IMR-90 (cell line): ENCODE results near the gene GPR158. TPM values are rescaled to one million over a fixed set of nuclear protein-coding genes. Genes with fewer than 3 reads are reported as not detected.

Experiments used
- ATAC-seq: fragments of 200-7000 bp; cut with Tn5 transposase; 2 replicates; pipeline ENCODE4 v1.9.1; 2020; ENCODE audit warnings: low read depth, mild to moderate bottlenecking, moderate library complexity
- BruUV-seq: library from RNA; stranded (reverse); fragments of 400-500 nt; replicated peaks from 2 replicates; lab custom pipeline; 2021; lab: Mats Ljungman, UMichigan
- CTCF ChIA-PET: fragments of 300-600 bp; formaldehyde crosslinking; extraction: SDS; loops from one replicate; lab custom pipeline; 2021; ENCODE audit warnings: antibody characterized with exemption; lab: Yijun Ruan, JAX
- POLR2A ChIA-PET: fragments of 300-600 bp; sonication (Branson Sonifier 250); formaldehyde crosslinking; loops from one replicate; lab custom pipeline; 2022; ENCODE audit warnings: antibody characterized with exemption; ENCODE audit not compliant: unreplicated experiment; lab: Charles Lee
- DNase-seq: peaks from one replicate; pipeline ENCODE4 v3.0.0; 2013
- H2AFZ ChIP-seq: replicated peaks from 2 replicates; pipeline ENCODE3; 2013; ENCODE audit warnings: low read length, mild to moderate bottlenecking; ENCODE audit not compliant: poor library complexity
- H2AK5ac ChIP-seq: 2 replicates; pipeline ENCODE4 v1.6.1; 2013; ENCODE audit warnings: low read depth, low read length, inconsistent platforms
- H2AK9ac ChIP-seq: replicated peaks from 2 replicates; pipeline ENCODE3; 2013; ENCODE audit warnings: mild to moderate bottlenecking, low read depth, low read length, moderate library complexity; ENCODE audit not compliant: poor library complexity
- H2BK120ac ChIP-seq: 2 replicates; pipeline ENCODE4 v1.6.1; 2013; ENCODE audit warnings: low read depth, low read length, inconsistent platforms
- H2BK15ac ChIP-seq: 3 replicates; pipeline ENCODE4 v1.6.1; 2013; ENCODE audit warnings: low read depth, low read length, inconsistent platforms
- H2BK20ac ChIP-seq: 2 replicates; pipeline ENCODE4 v1.6.1; 2013; ENCODE audit warnings: low read depth, mild to moderate bottlenecking, inconsistent platforms, low read length, moderate library complexity
- H2BK5ac ChIP-seq: 2 replicates; pipeline ENCODE4 v1.6.1; 2013; ENCODE audit warnings: mild to moderate bottlenecking, low read depth, low read length, inconsistent platforms; ENCODE audit not compliant: poor library complexity, severe bottlenecking
- H3K14ac ChIP-seq: replicated peaks from 2 replicates; pipeline ENCODE4 v1.6.1; 2013; ENCODE audit warnings: low read depth, low read length, inconsistent platforms
- H3K18ac ChIP-seq: 2 replicates; pipeline ENCODE4 v1.6.1; 2013; ENCODE audit warnings: low read depth, low read length, control low read depth
- H3K23ac ChIP-seq: 2 replicates; pipeline ENCODE4 v1.6.1; 2013; ENCODE audit warnings: low read depth, low read length, inconsistent platforms
- H3K27ac ChIP-seq: 2 replicates; pipeline ENCODE4 v1.5.1; 2013; ENCODE audit warnings: mild to moderate bottlenecking, control low read depth, low read length; ENCODE audit not compliant: insufficient read depth
- H3K27me3 ChIP-seq: 2 replicates; pipeline ENCODE4 v1.6.1; 2013; ENCODE audit warnings: low read length; ENCODE audit not compliant: control insufficient read depth, insufficient read depth
- H3K36me3 ChIP-seq: 2 replicates; pipeline ENCODE4 v1.6.1; 2013; ENCODE audit warnings: low read length, mixed read lengths; ENCODE audit not compliant: control insufficient read depth, insufficient read depth
- H3K4ac ChIP-seq: 2 replicates; pipeline ENCODE4 v1.6.1; 2013; ENCODE audit warnings: low read depth, low read length, inconsistent platforms
- H3K4me1 ChIP-seq: 2 replicates; pipeline ENCODE4 v1.6.1; 2013; ENCODE audit warnings: low read length, mixed read lengths; ENCODE audit not compliant: control insufficient read depth, insufficient read depth
- H3K4me2 ChIP-seq: 2 replicates; pipeline ENCODE4 v1.6.1; 2013; ENCODE audit warnings: low read depth, mild to moderate bottlenecking, control low read depth, low read length, moderate library complexity
- H3K4me3 ChIP-seq: 2 replicates; pipeline ENCODE4 v1.5.1; 2013; ENCODE audit warnings: low read depth, mild to moderate bottlenecking, control low read depth, low read length, moderate library complexity; ENCODE audit not compliant: insufficient read depth
- H3K56ac ChIP-seq: 2 replicates; pipeline ENCODE4 v1.6.1; 2013; ENCODE audit warnings: low read length, inconsistent platforms; ENCODE audit not compliant: insufficient read depth; ENCODE audit errors: extremely low read depth
- H3K79me1 ChIP-seq, 2 experiments: 2 replicates each; pipeline ENCODE4 v1.6.1; 2013; ENCODE audit warnings: low read length in 2 of 2, inconsistent platforms in 1 of 2, low read depth in 1 of 2
- H3K9ac ChIP-seq: 2 replicates; pipeline ENCODE4 v1.6.1; 2013; ENCODE audit warnings: low read depth, low read length, control low read depth
- H3K9me1 ChIP-seq: 2 replicates; pipeline ENCODE4 v1.6.1; 2013; ENCODE audit warnings: low read length, inconsistent platforms; ENCODE audit not compliant: insufficient read depth
- H3K9me3 ChIP-seq: 2 replicates; pipeline ENCODE4 v1.6.1; 2013; ENCODE audit warnings: low read length; ENCODE audit not compliant: control insufficient read depth, insufficient read depth
- H4K20me1 ChIP-seq: 2 replicates; pipeline ENCODE4 v1.6.1; 2013; ENCODE audit warnings: low read length, inconsistent platforms; ENCODE audit not compliant: insufficient read depth
- H4K5ac ChIP-seq: 2 replicates; pipeline ENCODE4 v1.6.1; 2013; ENCODE audit warnings: mild to moderate bottlenecking, low read depth, low read length, control low read depth
- H4K8ac ChIP-seq, 2 experiments: 2 replicates each; pipeline ENCODE4 v1.6.1; 2013; ENCODE audit warnings: low read depth in 2 of 2, low read length in 2 of 2, control low read depth in 1 of 2, inconsistent platforms in 1 of 2
- H4K91ac ChIP-seq: 2 replicates; pipeline ENCODE4 v1.6.1; 2013; ENCODE audit warnings: low read depth, low read length, inconsistent platforms; ENCODE audit not compliant: insufficient read depth
- CEBPB ChIP-seq: IDR thresholded peaks from 2 replicates; pipeline ENCODE4 v1.6.1; 2012; ENCODE audit warnings: low read depth, low read length, improper control_type of control experiment
- CTCF ChIP-seq: conservative IDR thresholded peaks from 2 replicates; pipeline ENCODE4 v1.5.1; 2012; ENCODE audit warnings: mild to moderate bottlenecking, low read depth, low read length, improper control_type of control experiment
- ELK1 ChIP-seq: fragments of 150-350 bp; IDR thresholded peaks from 2 replicates; pipeline ENCODE4 v1.6.1; 2016; ENCODE audit warnings: low read depth, mild to moderate bottlenecking, low read length, moderate library complexity, borderline replicate concordance
- MAFK ChIP-seq: IDR thresholded peaks from 2 replicates; pipeline ENCODE4 v1.6.1; 2012; ENCODE audit warnings: low read depth, low read length, improper control_type of control experiment
- MAZ ChIP-seq: IDR thresholded peaks from 2 replicates; pipeline ENCODE4 v1.6.1; 2012; ENCODE audit warnings: low read depth, mild to moderate bottlenecking, low read length, improper control_type of control experiment, moderate library complexity, borderline replicate concordance
- MXI1 ChIP-seq: IDR thresholded peaks from 2 replicates; pipeline ENCODE4 v1.6.1; 2012; ENCODE audit warnings: low read depth, mild to moderate bottlenecking, low read length, moderate library complexity, borderline replicate concordance
- NFE2L2 ChIP-seq: fragments of 150-350 bp; IDR thresholded peaks from 2 replicates; pipeline ENCODE4 v1.6.1; 2016; ENCODE audit warnings: low read depth, mild to moderate bottlenecking, low read length
- POLR2A ChIP-seq: IDR thresholded peaks from 2 replicates; pipeline ENCODE4 v1.6.1; 2012; ENCODE audit warnings: mild to moderate bottlenecking, low read depth, low read length
- RAD21 ChIP-seq: IDR thresholded peaks from 2 replicates; pipeline ENCODE4 v1.6.1; 2012; ENCODE audit warnings: low read length, improper control_type of control experiment
- RFX5 ChIP-seq: IDR thresholded peaks from 2 replicates; pipeline ENCODE4 v1.8.0; 2012; ENCODE audit warnings: low read depth, mild to moderate bottlenecking, low read length, moderate library complexity
- SMC3 ChIP-seq: fragments of 150-350 bp; IDR thresholded peaks from 2 replicates; pipeline ENCODE4 v1.6.1; 2016; ENCODE audit warnings: low read depth, mild to moderate bottlenecking, antibody characterized with exemption, low read length, moderate library complexity
- WGBS, 2 experiments: methylation state at CpG; one replicate each; pipeline versions ENCODE4 v1.1.5 to v1.1.7; 2013; ENCODE audit warnings: missing lambda C conversion rate in 2 of 2; ENCODE audit not compliant: insufficient read length in 1 of 2; ENCODE audit errors: extremely low coverage in 2 of 2; 5-methylcytosine and 5-hydroxymethylcytosine counted together
- dilution Hi-C: fragments of 300-500 bp; cut with HindIII; formaldehyde crosslinking; loops from one replicate; pipeline ENCODE4 v1.14.3; 2018; ENCODE audit warnings: low sequenced_read_pairs; ENCODE audit not compliant: unreplicated experiment
- in situ Hi-C: fragments of 300-500 bp; cut with MboI; formaldehyde crosslinking; loops from 3 replicates; pipeline ENCODE4 v1.14.3; 2019; ENCODE audit warnings: low sequenced_read_pairs, inconsistent platforms, mixed read lengths
- intact Hi-C: fragments of 100-400 bp; cut with micrococcal nuclease; formaldehyde crosslinking; loops from 2 replicates; pipeline ENCODE4 v1.10.0; 2022
- polyA plus RNA-seq, 3 experiments: library from polyadenylated mRNA; depleted of rRNA; stranded (reverse); fragments of >200 nt; gene quantifications; 2 replicates each; pipeline ENCODE4 v1.2.3, GENCODE V29; 2012; ENCODE audit warnings: low replicate concordance in 1 of 3
- total RNA-seq: library from RNA; depleted of rRNA; stranded (reverse); fragments of >200 nt; gene quantifications from 2 replicates; pipeline ENCODE4 v1.2.3, GENCODE V29; 2012
- TF ChIP-seq, protein P1 (sequence below): fragments of 150-350 bp; IDR thresholded peaks from 2 replicates; pipeline ENCODE4 v1.6.1; 2017; ENCODE audit warnings: mild to moderate bottlenecking, antibody characterized with exemption, low read length, low read depth

The GPR158 gene
- total and polyA plus RNA-seq, 2 of the 4 experiments (the other 2 are of a cell fraction) = not detected

DNA sequence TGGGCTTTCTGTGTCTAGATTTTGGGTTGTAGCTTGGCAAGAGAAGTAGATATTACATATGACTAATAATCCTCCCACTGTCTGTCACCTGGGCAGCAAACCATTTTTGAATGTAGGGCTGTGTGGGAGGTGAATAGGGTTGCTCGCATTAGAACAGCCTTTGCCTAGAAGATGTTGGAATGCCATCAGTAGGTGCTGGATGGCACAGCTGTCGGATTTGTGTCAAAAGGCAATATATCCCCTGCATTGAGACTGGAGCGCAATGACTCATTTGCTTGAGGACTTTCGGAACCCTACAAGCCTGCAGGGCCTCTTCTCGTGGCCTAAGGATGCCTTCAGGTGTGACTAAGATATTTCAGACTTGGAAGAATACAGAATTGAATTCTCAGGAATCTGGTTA, 323.8 kb downstream of the GPR158 start:
- ATAC-seq (no peak), DNase-seq (no peak)
- intact Hi-C loops = no loop called here
- Histone ChIP-seq H2BK20ac (no peak overlapping the region), H3K4me3 (no peak overlapping the region), H3K4me2 (no peak overlapping the region), H3K23ac (no peak overlapping the region), H2AK5ac (no peak overlapping the region), H3K56ac (no peak overlapping the region), H4K5ac (no peak overlapping the region), H3K4me1 (no peaks in the 10 kb centered on the region), H4K91ac (no peak overlapping the region), H4K8ac (no peak overlapping the region), H3K79me1 (no peaks in the 10 kb centered on the region), H4K20me1 (no peaks in the 10 kb centered on the region), H3K4ac (no peak overlapping the region), H2BK5ac (no peak overlapping the region), H2AK9ac (no peak overlapping the region), H3K36me3 (no peaks in the 10 kb centered on the region), H2AFZ (no peak overlapping the region), H3K9me3 (peaks cover 12% of the 10 kb centered on the region), H3K14ac (no peak overlapping the region), H3K18ac (no peak overlapping the region), H2BK120ac (no peak overlapping the region), H3K9ac (no peak overlapping the region), H3K27ac (no peak overlapping the region), H3K9me1 (no peaks in the 10 kb centered on the region), H2BK15ac (no peak overlapping the region), H3K27me3 (no peaks in the 10 kb centered on the region)
- CTCF ChIA-PET = no interaction called here
- TF ChIP-seq MXI1 (no peak), CEBPB (no peak), NFE2L2 (no peak), SMC3 (no peak), RAD21 (no peak), RFX5 (no peak), ELK1 (no peak), MAZ (no peak), POLR2A (no peak), MAFK (no peak), CTCF (no peak)
- TF ChIP-seq, protein P1, sequence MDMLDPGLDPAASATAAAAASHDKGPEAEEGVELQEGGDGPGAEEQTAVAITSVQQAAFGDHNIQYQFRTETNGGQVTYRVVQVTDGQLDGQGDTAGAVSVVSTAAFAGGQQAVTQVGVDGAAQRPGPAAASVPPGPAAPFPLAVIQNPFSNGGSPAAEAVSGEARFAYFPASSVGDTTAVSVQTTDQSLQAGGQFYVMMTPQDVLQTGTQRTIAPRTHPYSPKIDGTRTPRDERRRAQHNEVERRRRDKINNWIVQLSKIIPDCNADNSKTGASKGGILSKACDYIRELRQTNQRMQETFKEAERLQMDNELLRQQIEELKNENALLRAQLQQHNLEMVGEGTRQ = no peak
- POLR2A ChIA-PET = no interaction called here
- BruUV-seq = no TSS peak
- 63% methylated on average over 3 of the region's 5 CpGs; no CpG with 5 or more reads in 1 of the 2 experiments for WGBS, 2 experiments
- in situ Hi-C loops = no loop called here
- dilution Hi-C loops = no loop called here
